GM21576 (cell line): ENCODE measurements around the gene IMMT.
"Not testable (repeated sequence)": the region's sequence is repeated elsewhere in the genome, so short reads cannot be mapped to it uniquely, and the experiment has no call there.

Source experiments
- ATAC-seq: cut with Tn5 transposase; IDR thresholded peaks from one replicate; pipeline ENCODE4 v1.9.1; 2021; ENCODE audit warnings: mild to moderate bottlenecking, moderate library complexity; ENCODE audit not compliant: unreplicated experiment

Gene IMMT

GRCh38 chr2:86202336-86202692 lies 7.1 kb upstream of the IMMT start:
- ATAC-seq = no peak

DNA sequence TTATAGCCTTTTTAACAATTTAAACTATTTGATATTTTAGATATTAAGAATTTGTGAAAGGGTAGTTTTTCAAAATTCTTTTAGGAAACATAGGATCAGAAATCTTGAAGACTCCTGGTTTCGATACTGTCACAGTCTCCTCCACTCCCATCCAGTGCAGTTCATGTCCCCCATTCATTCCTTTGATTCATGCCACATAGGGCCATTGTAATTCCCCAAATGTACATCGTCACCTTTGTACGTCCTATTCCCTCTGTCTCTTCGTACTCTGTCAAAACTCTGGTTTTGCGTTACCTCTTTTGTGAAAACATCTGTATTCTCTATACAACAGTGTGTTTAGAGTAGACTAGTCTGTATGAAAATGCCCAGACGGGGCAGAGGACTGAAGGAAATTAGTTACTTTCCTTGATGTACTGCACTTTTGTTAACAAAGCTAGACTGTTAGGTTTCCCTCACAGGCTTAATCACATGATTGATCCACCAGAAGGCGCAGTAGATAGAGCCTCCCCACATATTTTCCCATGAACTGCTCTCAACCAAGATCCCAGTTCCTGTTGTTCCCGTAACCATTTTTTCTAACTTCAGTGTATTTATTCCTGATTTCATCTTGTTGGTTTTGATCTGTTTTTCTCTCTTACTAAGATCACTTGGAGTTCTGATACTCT lies 6.5 kb upstream of the IMMT start:
- ATAC-seq = no peak

DNA sequence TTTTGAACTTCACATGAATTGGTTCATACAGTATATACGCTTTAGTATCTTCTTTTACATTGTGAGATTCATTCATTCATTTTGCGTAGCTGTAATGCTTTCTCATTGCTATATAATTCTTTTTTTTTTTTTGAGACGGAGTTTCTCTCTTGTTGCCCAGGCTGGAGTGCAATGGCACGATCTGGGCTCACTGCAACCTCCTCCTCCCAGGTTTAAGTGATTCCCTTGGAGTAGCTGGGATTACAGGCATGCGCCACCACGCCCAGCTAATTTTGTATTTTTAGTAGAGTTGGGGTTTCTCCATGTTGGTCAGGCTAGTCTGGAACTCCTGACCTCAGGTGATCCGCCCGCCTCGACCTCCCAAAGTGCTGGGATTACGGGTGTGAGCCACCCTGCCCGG lies 5.3 kb upstream of the IMMT start:
- not testable (repeated sequence) for ATAC-seq

DNA sequence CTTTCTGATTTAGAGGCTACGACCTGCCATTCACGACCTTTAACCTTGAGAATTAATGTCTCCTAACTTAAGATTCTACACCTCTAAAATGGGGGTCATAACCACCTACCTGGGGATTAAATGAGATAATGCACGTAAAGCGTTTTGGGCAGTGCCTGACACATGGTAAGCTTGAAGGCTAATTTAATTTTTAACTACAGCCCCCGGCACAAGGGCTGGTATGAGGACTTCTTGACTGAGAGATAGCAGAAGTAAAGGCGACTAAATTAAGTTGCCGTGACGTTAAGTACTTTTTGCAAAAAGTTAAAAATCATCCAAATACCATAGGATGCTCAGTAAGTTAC lies 4.5 kb upstream of the IMMT start:
- no peak for ATAC-seq

DNA sequence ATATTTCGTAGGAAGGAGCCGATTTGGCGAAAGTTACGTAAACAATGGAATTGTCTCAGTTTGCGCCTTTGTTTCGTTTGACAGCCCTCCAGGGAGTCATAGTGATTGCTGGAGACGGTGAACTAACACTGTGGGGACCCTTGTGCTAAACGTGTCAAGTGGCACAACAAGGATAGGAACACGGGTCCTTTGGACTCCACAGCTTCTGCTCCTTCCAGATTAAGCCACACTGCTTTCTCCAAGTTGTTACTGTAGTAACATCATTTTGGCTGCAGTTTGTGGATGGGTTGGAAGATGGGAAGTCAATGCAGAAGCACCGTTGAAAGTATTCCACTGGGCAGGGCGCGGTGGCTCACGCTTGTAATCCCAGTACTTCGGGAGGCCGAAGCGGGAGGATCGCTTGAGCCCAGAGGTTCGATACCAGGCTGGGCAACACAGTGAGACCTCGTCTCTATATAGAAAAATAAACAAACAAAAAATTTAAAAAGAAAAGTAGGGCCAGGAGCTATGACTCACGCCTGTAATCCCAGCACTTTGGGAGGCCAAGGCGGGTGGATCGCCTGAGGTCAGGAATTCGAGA lies 636 bp upstream of the IMMT start:
- ATAC-seq = no peak

- no peak for ATAC-seq
These were observed 559 bp downstream of the IMMT start for GRCh38 chr2:86194751-86195054.

DNA sequence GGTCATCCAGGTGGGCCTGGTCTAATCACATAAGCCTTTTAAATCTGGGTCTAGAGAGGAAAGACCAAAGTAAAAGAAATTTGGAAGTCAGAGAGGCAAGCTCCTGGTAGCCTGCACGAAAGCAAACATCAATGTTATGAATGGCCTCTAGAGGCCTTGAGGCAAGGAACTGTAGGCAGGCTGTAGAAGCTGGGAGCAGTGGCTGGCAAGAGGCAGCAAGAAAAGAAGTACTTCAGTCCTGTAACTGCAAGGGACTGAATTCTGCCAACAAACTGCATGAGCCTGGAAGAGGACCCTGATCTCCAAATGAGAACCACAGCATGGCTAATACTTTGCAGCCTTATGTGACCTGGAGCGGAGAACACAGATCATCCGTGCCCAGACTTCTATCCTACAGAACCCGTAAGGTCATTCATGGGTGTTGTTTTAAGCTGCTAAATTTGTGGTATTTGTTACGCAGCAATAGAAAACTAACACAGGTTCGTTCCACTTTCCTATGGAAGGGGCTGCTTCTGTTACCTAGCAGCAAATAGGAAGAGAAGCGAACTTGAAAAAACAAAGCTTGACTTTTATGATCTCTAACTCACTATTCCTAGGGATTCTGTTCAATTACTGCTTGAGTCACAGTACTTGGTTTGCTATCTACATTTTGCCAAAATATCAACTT lies 1.2 kb downstream of the IMMT start:
- no peak for ATAC-seq

GRCh38 chr2:86189782-86190416 lies 5.4 kb downstream of the IMMT start:
- no peak for ATAC-seq

GRCh38 chr2:86186431-86186830 lies 8.8 kb downstream of the IMMT start:
- ATAC-seq = no peak

- ATAC-seq = no peak
These were observed 9.6 kb downstream of the IMMT start for GRCh38 chr2:86185517-86186212.

DNA sequence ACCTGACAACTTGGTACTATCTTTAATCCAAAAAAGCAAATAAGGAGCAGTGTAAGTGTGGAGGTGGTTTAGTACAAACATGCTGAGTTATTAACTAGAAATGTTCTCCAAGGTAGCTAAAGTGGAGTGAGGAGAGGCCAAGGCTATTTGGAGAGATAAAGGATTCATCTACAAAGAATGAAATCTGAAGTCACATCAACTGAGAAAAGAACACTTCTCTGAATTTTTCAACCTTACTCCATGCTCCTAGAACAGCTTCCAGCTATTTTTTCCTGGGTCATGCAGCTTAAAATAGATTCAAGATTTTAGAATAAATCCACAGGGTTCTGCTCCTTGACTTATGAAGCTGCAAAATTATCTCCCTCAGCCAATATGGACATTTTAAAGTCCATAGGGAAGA lies 18.7 kb downstream of the IMMT start:
- no peak for ATAC-seq

GRCh38 chr2:86175828-86176227 lies 19.4 kb downstream of the IMMT start:
- no peak for ATAC-seq

DNA sequence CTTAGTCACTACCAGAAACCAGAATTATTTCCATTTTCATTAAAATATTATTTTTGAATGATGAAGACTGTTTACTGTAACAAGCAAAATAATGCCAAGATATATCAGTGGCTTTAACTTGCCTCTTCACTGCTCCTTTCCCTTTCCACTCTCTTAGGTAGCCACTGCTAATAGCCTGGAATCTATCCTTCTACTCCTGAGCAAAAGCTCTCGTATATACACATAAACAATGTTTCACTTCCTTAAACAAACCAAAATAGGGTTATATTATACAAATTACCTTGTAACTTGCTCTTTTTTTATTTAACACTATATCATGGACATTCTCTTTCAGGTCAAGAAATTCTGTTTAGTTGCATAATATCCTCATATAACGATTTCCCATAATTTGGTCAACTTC lies 20.8 kb downstream of the IMMT start:
- ATAC-seq = no peak

DNA sequence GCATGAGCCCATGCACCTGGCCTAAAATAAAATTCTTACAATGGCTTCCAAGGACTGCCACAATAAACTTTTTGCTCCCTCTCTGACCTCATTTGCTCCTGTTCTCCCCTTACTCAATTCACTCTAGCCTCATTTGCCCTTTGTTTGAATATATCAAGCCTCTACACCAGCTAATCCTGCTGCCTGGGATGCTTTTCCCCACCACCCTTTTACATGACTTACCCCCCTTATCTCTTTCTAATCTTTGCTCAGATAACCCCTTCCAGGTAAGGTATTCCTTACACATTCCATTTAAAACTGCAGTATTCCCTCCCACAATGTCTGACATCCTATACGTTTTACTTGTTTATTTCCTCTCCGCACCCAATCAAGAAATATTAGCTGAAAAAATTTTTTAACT lies 22.7 kb downstream of the IMMT start:
- ATAC-seq = no peak

- ATAC-seq = no peak
These were observed 24.0 kb downstream of the IMMT start for GRCh38 chr2:86171295-86171694.

GRCh38 chr2:86170449-86170848 lies 24.8 kb downstream of the IMMT start:
- no peak for ATAC-seq

- ATAC-seq = no peak
These were observed 34.9 kb downstream of the IMMT start for GRCh38 chr2:86160156-86160952.

- no peak for ATAC-seq
These were observed 37.0 kb downstream of the IMMT start for GRCh38 chr2:86158286-86158685.

DNA sequence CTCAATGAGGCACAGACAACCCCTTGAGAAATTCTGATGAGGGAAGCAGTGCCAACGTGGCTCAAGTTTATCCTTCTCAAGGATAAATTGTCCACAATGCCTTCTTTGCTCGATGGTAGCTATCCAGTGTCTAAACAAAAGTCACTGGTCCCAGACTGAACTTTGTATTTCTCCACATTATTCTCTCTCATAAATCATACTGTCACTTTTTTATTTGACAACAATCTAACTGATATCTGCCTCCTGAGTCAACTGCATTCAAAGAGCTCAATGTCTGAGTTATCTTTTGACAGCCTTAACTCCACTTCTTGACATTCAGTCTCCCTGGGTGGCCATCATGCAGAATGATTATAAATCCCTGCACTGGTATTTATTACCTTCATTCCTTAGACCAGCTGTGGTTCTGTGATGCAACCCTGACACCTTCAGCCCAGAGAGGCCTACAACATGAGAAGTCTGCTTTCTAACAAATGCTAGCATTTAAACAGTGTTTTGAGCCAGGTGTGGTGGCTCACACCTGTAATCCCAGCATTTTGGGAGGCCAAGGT lies 38.2 kb downstream of the IMMT start:
- ATAC-seq = no peak

GRCh38 chr2:86150502-86150901 lies 44.8 kb downstream of the IMMT start:
- ATAC-seq = no peak

DNA sequence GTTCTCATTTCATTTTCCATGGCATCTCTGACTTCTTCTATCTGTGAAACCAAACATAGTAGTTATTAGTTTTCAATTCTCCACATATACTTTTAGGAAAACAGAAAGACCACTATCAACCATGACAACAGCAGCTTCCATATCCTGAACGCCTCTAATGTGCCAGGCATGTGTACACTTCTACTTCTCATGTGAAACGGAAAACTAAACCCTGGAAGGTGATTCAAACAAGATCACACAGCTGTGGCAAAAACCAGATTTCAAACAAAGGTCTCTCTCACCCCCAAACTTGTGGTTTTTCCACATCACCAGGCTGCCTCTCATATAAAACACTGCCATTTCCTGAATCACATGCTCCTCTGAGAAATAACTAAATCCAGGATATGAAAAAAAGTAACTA lies 47.5 kb downstream of the IMMT start:
- no peak for ATAC-seq
